Measurements from ENCODE around the gene MARCKSL1.
A peak's percentile ranks its signal among the peaks of the same experiment; 100 is the strongest.

Gene MARCKSL1

GRCh38 chr1:32329931-32330466, 6.0 kb downstream of the MARCKSL1 start:
- Histone ChIP-seq H3K36me3 (ENCODE audit: control insufficient read depth, insufficient read depth, low read length) (peaks cover 41% of the 10 kb centered on the region), H3K4me3 (replicated peaks; ENCODE audit: low read depth, low read length) (no peak overlapping the region), H3K27me3 (replicated peaks; ENCODE audit: control insufficient read depth, insufficient read depth, low read length) (no peaks in the 10 kb centered on the region)
- TF ChIP-seq, protein P1, sequence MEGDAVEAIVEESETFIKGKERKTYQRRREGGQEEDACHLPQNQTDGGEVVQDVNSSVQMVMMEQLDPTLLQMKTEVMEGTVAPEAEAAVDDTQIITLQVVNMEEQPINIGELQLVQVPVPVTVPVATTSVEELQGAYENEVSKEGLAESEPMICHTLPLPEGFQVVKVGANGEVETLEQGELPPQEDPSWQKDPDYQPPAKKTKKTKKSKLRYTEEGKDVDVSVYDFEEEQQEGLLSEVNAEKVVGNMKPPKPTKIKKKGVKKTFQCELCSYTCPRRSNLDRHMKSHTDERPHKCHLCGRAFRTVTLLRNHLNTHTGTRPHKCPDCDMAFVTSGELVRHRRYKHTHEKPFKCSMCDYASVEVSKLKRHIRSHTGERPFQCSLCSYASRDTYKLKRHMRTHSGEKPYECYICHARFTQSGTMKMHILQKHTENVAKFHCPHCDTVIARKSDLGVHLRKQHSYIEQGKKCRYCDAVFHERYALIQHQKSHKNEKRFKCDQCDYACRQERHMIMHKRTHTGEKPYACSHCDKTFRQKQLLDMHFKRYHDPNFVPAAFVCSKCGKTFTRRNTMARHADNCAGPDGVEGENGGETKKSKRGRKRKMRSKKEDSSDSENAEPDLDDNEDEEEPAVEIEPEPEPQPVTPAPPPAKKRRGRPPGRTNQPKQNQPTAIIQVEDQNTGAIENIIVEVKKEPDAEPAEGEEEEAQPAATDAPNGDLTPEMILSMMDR (IDR thresholded peaks at IDR 0.05; ENCODE audit: insufficient read depth, low read length, poor library complexity, severe bottlenecking): no peak
- no peak for DNase-seq (ENCODE audit: extremely low read depth, insufficient read length)

DNA sequence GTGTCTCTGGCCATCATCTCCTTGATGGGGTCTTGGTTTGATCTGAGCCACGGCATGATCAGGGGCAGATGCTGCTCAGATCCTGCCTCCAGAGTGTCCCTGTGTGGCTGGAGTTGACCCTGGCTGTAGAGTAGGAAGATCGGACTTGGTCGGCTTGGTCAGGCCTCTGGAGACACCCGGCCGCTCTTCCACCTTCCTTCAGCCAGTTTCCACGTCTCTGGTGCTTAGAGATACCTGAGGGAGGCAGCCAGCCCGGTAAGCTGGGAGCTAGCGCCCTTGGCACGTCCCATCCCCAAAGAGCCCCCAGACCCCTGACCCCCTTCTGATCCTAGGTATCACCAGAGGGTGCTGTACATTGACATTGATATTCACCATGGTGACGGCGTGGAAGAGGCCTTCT, 8.8 kb downstream of the MARCKSL1 start:
- H3K36me3 ChIP-seq (ENCODE audit: control insufficient read depth, insufficient read depth, low read length): peaks cover 34% of the 10 kb centered on the region
- DNase-seq (ENCODE audit: extremely low read depth, insufficient read length): no peak
- TF ChIP-seq, protein P1 (IDR thresholded peaks at IDR 0.05; ENCODE audit: insufficient read depth, low read length, poor library complexity, severe bottlenecking): no peak
- no peaks in the 10 kb centered on the region for H3K27me3 ChIP-seq (replicated peaks; ENCODE audit: control insufficient read depth, insufficient read depth, low read length)
- no peak overlapping the region for H3K4me3 ChIP-seq (replicated peaks; ENCODE audit: low read depth, low read length)

- Histone ChIP-seq H3K36me3 (ENCODE audit: control insufficient read depth, insufficient read depth, low read length) (peaks cover 5% of the 10 kb centered on the region), H3K4me3 (replicated peaks; ENCODE audit: low read depth, low read length) (no peak overlapping the region), H3K27me3 (replicated peaks; ENCODE audit: control insufficient read depth, insufficient read depth, low read length) (no peaks in the 10 kb centered on the region)
- TF ChIP-seq, protein P1 (IDR thresholded peaks at IDR 0.05; ENCODE audit: insufficient read depth, low read length, poor library complexity, severe bottlenecking): no peak
- DNase-seq (ENCODE audit: extremely low read depth, insufficient read length): no peak
Observed at GRCh38 chr1:32321712-32322291, 14.2 kb downstream of the MARCKSL1 start.

GRCh38 chr1:32318127-32318869, 17.7 kb downstream of the MARCKSL1 start:
- Histone ChIP-seq H3K36me3 (ENCODE audit: control insufficient read depth, insufficient read depth, low read length) (peaks cover 2% of the 10 kb centered on the region), H3K27me3 (replicated peaks; ENCODE audit: control insufficient read depth, insufficient read depth, low read length) (no peaks in the 10 kb centered on the region), H3K4me3 (replicated peaks; ENCODE audit: low read depth, low read length) (no peak overlapping the region)
- TF ChIP-seq, protein P1 (IDR thresholded peaks at IDR 0.05; ENCODE audit: insufficient read depth, low read length, poor library complexity, severe bottlenecking): no peak
- DNase-seq (ENCODE audit: extremely low read depth, insufficient read length): no peak

GRCh38 chr1:32316903-32317277, 19.1 kb downstream of the MARCKSL1 start:
- H3K36me3 ChIP-seq (ENCODE audit: control insufficient read depth, insufficient read depth, low read length): peaks cover 2% of the 10 kb centered on the region
- DNase-seq (ENCODE audit: extremely low read depth, insufficient read length): peak; percentile 49
- no peaks in the 10 kb centered on the region for H3K27me3 ChIP-seq (replicated peaks; ENCODE audit: control insufficient read depth, insufficient read depth, low read length)
- TF ChIP-seq, protein P1 (IDR thresholded peaks at IDR 0.05; ENCODE audit: insufficient read depth, low read length, poor library complexity, severe bottlenecking): no peak
- no peak overlapping the region for H3K4me3 ChIP-seq (replicated peaks; ENCODE audit: low read depth, low read length)
